ENCODE data around the gene CALN1.
"Not testable (repeated sequence)": the region's sequence is repeated elsewhere in the genome, so short reads cannot be mapped to it uniquely, and the experiment has no call there.

The CALN1 gene

DNA sequence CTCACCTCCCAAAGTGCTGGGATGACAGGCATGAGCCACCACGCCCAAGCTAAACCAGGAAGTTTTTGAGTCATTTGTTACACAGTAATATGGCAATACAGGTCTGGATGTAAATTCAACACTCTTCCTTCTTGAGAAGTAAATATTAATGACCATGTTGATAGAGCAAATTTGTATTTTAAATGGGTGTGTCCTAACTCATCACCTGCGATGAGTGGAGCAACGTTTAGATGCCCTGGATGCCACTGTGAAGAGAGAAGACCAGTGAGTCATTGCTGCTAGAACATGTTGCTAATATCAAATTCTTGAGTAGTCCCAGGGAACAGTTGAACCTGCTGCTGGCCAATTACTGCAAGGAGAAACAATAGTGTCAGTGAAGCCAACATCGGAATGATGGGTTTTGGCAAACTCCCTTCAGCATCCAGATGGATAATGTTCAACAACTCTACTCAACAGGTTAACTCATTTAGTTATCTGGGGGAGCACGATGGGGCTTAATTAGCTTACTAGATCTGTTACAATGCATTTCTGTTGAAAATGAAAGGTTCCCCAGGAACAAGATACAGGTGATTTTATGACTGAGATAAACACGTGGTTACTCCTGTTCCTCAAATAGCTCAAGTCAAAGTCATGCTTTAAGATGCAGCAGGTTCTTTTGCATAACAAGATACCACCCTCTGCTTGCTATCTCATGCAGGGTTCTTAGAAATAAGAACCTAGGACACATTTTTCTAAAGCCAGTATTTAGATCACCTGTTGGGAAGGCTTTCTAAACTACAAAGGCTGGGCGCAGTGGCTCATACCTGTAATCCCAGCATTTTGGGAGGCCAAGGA lies 146.8 kb downstream of the CALN1 start:
- no peak for DNase-seq

DNA sequence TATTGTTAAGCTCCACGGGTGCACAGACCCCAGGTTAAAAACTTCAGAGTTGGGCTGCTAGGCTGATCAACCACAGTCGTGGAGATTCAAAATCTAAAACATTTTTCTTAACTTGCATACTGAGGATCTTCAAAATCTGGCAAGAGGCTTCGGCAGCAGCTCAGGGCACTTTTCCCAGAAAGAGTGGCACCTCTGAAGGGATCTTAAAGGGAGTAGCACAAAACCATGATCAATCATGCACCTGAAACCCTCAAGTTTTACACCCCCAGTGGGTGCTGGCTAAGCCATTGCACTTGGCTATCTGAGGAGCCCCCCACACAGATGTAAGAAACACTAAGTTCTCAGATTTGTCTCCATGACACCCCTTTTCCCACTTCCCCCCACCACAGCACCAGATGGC lies 151.7 kb downstream of the CALN1 start:
- DNase-seq, result no peak

DNA sequence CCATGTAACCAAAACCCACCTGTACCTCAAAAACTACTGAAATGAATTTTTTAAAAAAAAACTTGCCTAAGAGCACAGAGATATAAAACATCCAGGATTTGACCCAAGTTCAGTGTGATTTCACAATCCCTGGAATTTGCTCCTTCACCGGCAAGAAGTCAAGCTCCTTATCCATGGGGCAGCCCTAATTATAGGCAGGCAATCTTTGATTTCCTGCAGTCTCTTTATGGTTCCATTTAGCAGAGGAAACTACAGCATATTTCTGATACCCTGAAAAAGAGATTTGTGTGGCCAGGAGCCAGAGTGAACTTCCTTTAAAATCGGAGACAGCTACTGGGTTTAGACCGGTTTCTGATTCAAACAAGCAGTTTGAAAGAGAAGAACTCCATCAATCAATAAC lies 154.1 kb downstream of the CALN1 start:
- no peak for DNase-seq

DNA sequence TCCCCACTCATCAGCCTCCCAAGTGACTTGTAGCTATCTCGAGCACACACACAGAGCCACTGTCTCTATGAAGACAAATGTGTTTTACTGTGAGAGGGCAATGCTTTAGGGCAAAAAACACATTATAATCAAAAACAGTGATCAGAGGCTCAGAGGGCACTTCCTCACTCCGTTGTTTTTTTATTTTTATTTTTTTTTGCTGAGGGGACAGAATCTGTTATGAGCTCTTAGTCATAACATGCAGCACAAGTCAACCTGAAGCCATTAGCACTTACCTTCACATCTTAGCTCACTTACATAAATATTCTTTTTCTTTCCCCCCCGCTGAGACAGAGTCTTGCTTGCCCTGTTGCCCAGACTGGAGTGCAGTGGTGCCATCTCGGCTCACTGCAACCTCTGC lies 157.7 kb downstream of the CALN1 start:
- DNase-seq, result no peak

DNA sequence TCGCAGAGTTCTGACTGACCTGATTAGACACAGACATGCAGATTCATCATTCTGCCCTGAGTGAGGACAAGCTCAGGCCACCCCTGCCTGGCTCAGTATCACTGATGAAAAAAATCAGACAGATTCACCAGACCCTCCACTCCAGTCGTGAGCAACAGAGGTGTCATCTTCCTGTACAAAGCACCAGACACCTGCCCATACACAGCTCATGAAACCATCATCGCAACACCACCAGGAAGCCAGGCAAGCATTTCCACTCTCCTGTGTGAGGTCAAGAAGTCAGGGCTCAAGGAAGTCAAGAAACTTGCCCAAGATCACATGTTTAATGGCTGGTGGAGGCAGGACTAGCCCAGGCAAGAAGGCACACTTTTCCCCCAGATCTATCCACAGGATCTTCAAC lies 163.0 kb downstream of the CALN1 start:
- DNase-seq, result no peak

DNA sequence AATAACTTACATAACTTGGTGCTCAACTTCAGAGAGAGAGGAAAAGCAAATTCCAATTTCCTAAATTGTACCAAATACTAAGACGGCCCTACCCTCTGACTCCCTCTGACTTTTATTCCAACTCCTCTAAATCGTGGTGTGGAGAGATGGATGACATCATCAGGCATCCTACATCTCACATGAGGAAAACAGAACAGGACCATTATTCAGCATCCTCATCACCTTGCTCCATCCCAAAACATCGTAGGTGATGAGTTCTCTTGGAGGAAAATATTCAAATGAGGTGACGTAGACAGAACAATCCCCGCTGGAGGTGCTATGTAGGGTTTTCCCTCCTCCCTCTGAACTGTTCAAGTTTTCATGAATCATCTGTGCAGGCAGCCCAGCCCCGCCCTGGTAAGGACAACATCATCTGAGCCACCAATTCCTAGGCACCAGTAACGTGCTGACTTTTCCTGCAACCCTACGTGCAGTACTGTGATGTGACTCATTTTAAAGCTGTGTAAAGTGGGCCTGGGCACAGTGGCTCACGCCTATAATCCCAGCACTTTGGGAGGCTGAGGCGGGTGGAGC lies 167.2 kb downstream of the CALN1 start:
- no peak for DNase-seq

DNA sequence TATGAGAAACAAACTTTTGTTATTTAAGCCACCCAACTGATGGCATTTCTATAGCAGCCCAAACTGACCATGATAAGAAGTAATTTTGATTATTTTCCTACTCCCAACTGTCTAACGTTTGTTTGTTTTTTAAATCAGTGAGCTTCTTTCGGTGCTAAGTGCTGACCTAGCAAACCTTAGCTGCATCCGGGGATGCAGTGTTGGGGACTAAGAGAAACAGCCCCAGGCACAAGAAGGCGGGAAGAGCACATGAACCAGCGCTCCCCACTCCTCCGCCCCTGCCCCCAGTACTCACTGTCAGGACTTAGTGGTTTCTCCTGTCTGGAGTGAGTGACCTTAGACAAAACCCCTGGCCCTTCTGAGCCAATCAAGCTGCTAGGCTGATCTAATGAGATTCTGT lies 168.8 kb downstream of the CALN1 start:
- no peak for DNase-seq

DNA sequence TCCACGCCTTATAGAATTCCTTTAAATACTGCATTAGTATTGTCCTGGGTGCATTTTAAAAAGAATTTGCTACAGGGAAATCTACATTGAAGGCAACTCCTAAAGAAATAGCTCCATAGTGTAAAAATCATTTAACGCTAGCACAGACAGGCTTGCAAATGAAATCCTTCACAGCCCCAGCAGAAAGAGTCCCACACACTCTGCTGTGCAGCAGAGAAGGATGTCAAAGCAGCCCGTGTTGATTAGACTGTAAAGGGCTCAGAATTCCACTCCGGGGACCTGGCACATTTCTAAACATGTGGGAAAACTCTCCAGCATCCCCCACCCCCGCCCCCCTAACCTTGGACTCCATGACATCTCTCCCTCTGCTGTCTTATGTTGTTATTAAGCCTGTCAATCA lies 176.8 kb downstream of the CALN1 start:
- no peak for DNase-seq

DNA sequence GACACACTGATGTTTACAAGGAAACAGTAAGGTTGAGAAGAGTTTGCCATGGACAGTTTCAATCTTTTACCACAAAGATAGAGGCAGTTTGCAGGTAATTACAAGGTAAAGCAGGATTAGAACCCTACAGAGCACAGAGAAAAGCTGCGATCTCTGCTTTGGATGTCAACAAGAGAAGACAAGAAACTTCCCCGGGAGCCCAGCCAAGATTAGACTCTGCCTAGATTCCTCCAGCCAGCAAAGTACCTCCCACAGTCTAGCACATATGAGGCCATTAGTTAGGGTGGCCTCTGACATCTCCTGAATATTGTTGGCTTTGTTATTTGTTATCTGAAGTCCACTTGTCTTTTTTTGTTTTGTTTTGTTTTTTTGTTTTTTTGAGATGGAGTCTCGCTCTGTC lies 178.1 kb downstream of the CALN1 start:
- no peak for DNase-seq

DNA sequence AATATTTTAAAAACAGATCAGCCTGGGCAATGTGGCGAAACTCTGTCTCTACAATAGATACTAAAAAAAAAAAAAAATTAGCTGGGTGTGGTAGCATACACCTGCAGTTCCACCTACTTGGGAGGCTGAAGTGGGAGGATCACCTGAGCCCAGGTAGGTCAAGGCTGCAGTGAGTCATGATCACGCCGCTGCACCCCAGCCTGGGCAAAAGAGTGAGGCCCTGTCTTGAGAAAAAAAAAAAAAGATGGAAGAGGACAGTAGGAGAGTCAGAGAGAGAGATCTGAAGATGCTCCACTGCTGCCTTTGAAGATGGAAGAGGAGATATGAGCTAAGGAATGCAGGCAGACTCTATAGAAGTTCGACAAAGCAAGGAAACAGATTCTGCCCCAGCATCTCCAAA lies 181.9 kb downstream of the CALN1 start:
- no peak for DNase-seq

DNA sequence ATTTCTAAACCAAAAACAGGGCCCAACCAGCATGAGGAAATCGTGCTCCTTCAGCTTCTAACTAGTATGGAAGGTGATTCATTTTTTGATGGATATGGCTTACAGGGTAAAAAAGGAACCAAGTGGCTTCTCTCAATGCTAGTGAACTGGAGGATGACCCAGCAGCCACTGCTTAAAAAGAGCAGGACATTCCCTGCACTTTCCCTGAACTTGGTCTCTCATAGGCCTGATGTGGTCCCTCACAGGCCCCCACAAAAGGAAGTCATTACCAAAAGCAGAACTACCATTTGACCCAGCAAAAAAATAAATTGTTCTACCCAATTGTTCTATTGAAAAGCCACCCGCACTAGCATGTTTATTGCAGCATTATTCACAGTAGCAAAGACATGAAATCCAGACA lies 188.8 kb downstream of the CALN1 start:
- no peak for DNase-seq

DNA sequence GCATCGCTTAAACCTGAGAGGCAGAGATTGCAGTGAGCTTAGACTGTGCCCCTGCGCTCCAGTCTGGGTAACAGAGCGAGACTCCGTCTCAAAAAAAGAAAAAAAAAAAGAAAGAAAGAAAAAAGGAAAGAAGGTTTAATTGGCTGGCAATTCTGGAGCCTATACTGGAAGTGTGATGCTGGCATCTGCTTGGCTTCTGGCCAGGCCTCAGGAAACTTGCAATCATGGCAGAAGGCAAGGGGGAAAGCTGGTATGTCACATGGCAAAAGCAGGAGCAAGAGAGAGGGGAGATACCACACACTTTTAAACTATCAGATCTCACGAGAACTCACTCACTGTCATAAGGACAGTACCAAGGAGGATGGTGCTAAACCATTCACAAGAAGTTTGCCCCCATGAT lies 190.0 kb downstream of the CALN1 start:
- DNase-seq, result no peak

DNA sequence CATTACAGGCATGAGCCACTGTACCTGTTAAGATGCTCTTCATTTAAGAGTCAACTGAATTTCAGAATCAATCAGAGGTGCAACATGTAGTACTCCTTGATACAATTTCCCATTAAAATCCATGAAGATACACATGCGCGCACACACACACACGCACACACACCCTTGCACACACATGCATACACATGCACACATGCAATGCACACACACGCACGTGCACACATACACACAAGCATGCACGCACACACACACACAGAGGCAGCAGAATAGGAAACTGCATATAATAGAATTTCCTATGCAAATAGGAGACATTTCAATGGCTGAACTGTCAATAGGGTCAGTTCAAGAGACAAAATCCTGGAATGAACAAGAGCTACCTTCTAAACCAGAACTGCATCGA lies 192.6 kb downstream of the CALN1 start:
- no peak for DNase-seq

DNA sequence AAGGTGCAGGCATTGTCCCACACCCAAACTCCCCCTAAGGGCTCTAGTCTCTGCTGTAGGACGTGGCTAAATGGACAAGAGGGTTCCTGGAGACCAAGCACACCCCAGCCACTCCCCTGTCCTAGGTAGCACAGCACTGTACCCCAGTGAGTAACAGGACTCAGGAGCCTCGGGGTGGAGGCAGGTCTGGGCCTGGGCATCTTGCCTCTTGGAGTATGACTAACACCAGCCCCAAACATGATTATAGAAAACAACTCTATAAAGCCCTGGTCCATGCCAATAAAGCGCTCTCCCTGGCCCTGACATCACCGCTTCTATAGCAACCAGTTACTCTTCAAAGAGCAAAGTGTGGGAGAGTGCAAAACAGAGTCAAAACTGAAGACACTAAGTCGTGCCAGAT lies 195.0 kb downstream of the CALN1 start:
- DNase-seq, result no peak

DNA sequence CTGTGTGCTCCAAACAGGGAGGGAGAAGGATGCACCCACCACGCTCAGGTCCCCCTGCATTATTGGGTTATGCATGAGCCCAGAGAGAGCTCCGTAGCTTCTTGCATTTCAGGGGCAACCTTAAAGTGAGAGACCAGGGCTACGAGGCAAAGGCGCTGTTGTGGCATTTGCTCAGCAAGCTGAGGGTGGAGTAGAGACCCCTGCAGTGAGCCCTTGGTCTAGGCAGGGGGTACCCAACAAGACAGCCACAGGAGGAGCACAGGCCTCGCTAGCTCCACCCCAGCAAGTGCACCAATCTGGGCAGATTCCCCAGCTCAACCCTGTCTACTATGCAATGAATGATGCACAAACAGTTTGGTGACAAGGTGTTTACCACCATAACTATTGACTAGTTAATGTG lies 198.4 kb downstream of the CALN1 start:
- no peak for DNase-seq

DNA sequence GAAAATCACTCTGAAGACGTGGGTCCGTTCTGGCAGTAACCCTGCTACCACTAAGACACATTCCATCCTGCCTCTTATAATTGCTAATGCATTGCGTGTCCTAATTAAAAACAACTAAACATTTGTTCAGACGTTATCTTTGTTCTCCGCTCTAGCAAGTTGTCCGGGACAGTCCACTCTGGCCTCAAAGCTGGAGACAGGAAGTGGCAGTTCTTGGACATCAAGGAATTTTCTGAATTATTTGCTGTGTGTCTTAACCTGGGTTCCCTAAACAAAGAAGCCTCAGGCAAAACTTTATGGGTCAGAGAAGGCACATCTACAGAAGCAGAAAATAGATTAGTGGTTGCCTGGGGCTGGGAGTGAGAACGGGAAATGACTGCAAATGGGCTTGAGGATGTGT lies 199.1 kb downstream of the CALN1 start:
- DNase-seq, result no peak

DNA sequence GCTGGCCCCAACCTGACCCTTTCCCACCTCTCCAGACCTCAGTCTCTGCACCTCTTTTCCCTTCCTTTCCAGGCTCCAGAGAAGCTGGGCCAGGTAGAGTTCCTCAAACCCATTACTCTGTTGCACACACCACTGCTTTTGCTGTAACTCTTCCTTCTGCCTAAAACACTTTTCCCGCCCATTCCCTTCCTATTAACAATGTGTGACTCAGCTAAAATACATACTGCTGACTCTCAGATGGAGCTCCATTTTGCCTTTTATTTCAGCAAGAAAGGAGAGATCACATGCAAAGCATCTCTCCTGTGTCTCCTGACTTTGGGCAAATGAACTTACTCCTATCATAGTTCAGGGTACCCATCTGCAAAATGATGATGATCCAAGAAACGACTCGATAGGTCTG lies 201.0 kb downstream of the CALN1 start:
- no peak for DNase-seq

DNA sequence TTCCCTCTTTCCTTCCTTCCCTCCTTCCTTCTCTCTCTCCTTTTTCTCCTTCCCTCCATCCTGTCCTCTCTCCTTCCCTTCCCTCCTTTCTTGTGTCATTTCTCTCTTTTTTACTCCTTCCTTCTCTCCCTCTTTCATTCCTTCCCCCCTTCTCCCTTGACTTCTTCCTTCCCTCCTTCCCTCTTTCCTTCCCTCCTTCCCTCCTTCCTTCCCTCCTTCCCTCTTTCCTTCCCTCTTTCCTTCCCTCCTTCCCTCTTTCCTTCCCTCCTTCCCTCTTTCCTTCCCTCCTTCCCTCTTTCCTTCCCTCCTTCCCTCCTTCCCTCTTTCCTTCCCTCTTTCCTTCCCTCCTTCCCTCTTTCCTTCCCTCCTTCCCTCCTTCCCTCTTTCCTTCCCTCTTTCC lies 203.1 kb downstream of the CALN1 start:
- DNase-seq, result not testable (repeated sequence)

DNA sequence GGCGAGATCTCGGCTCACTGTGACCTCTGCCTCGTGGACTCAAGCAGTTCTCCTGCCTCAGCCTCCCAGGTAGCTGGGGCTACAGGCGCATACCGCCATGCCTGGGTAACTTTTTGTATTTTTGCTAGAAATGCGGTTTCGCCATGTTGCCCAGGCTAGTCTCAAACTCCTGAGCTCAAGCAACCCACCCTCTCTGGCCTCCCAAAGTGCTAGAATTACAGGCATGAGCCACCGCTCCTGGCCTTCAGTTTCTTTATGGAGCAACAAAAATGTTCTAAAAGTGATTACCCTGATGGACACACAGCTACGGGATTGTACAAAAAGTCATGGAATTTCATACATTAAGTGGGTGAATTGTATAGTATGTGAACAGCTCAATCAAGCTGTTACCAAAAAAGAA lies 216.0 kb downstream of the CALN1 start:
- no peak for DNase-seq

DNA sequence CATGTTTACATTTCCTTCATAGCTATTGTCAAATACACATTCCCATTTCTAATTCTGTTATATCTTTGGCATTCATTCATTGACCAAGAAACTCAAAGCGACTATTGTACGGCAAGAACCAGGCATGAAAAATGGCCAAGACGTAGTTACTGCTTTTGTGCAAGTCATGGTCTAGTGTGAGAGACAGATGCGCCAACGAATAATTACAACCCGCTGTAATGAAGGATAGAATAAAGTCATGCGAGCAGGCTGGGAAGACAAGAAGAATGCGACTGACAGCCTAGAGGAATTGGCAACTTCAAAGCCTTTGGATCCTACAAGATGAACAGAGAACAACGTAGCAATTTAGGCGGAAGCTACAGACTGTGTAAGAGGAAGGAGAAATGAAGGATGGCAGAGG lies 221.2 kb downstream of the CALN1 start:
- DNase-seq, result no peak

DNA sequence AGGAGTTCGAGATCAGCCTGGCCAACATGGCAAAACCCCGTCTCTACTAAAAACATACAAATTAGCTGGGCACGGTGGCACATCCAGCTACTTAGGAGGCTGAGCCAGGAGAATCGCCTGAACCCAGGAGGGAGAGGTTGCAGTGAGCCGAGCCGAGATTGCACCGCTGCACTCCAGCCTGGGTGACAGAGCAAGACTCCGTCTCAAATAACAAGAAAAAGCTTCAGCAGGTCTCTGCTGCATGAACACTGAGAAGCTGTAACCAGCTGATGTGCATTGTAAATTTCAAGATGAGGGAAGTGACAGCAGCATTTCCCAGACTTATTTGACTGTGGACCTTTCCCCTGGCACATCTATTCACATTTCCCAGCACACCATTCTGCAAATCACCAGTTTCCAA lies 222.0 kb downstream of the CALN1 start:
- DNase-seq, result no peak

DNA sequence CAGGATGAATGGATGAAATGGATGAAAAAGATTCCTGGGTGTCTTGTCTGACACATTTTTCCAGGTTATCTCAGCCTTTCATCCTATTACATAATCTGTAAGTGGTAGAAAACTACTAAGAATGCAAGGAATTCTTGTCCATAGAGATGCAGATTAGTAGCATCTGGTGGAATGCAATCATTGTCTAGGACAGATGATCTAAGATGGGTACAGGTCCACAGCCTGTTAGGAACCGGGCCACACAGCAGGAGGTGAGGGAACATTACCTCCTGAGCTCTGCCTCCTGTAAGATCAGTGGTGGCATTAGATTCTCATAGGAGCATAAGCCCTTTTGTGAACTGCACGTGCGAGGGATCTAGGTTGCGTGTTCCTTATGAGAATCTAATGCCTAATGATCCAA lies 225.0 kb downstream of the CALN1 start:
- DNase-seq, result no peak

DNA sequence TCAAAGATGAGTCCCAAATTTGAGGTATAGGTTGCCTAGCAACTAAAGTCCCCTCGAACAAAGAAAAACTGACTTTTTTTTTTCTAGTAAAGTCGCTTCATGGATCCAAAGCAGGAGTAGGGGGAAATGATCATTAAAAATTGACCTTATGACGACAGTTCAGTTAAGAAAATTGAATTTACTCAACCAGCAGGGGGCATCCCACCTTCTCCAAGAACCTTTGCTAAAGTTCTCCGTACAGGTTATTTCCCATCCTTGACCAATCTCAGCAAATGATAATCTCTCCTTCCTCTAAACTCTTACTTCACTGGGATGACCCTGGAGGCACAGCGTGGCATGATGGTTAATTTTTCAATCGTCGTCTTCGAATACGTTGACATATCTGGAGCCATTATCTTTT lies 228.3 kb downstream of the CALN1 start:
- DNase-seq, result no peak

DNA sequence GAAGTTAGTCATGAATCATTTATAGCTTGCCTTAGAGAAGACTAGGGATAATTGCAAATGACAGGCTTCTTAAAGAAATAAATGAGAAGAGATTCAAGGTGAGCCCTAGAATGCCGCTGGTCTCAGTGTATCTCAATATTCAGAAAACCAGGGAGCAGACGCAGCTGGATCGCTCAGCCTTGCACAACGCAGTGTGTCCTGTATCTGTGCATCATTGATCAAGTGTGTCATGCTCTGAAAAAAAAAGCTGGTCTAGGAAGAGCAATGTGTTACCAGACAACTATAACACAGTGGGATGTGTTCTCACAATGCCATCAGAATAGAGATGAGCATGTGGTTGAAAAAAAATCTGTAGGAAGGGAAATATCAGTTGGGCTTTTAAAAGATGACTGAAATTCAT lies 230.1 kb downstream of the CALN1 start:
- no peak for DNase-seq

DNA sequence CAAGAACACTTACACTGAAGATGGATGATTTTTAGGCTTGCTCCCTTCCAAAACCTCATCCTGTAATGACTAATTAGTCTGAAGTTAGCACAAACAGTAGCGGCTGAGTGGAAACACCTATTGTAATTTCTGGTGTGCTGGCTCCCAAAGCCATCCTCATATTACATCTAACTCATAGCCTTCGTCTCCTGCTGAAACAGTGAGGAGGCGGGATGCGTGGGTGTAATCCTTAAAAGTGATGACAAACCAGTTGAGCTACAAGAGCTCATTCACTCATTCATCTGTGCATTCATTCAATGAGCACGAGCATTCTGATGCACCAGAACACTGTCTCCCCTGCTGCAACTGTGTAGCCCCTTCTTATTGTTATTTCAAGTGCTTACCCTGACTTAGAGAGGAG lies 235.3 kb downstream of the CALN1 start:
- DNase-seq, result no peak

Data from activated CD4-positive, alpha-beta T cell treated with anti-CD3 and anti-CD28 coated beads for 4 hours (primary cell).